DOHH2 (cell line): ENCODE data around the gene TMEM167A.

Source experiments
- H3F3A ChIP-seq: fragments of 200-600 bp; sonication (generic), shearing (Covaris generic); 2 replicates; pipeline ENCODE4 v1.6.0; 2016; ENCODE audit warnings: antibody characterized with exemption, mild to moderate bottlenecking; ENCODE audit not compliant: control insufficient read depth, insufficient read depth
- H3K27ac ChIP-seq: fragments of 200-600 bp; sonication (generic); 2 replicates; pipeline ENCODE4 v1.5.1; 2014; ENCODE audit warnings: low read depth, mild to moderate bottlenecking, low read length, moderate library complexity
- H3K27me3 ChIP-seq: fragments of 200-600 bp; sonication (generic); 2 replicates; pipeline ENCODE4 v1.6.1; 2014; ENCODE audit warnings: mild to moderate bottlenecking, low read length, mixed read lengths; ENCODE audit not compliant: control insufficient read depth
- H3K36me3 ChIP-seq: fragments of 200-600 bp; sonication (generic); 2 replicates; pipeline ENCODE4 v1.6.1; 2014; ENCODE audit warnings: mild to moderate bottlenecking, low read length, moderate library complexity, mixed read lengths; ENCODE audit not compliant: control insufficient read depth
- H3K4me1 ChIP-seq: fragments of 200-600 bp; sonication (generic); 2 replicates; pipeline ENCODE4 v1.6.1; 2014; ENCODE audit warnings: mild to moderate bottlenecking, low read length, mixed read lengths; ENCODE audit not compliant: control insufficient read depth
- H3K4me2 ChIP-seq: fragments of 200-600 bp; sonication (generic); 2 replicates; pipeline ENCODE4 v1.6.0; 2014; ENCODE audit warnings: mild to moderate bottlenecking, low read length, moderate library complexity
- H3K4me3 ChIP-seq: fragments of 200-600 bp; sonication (generic); 2 replicates; pipeline ENCODE4 v1.5.1; 2014; ENCODE audit warnings: mild to moderate bottlenecking, low read length, mixed read lengths
- H3K79me2 ChIP-seq: fragments of 200-600 bp; sonication (generic); 2 replicates; pipeline ENCODE4 v1.6.1; 2014; ENCODE audit warnings: mild to moderate bottlenecking, low read length, mixed read lengths; ENCODE audit not compliant: control insufficient read depth
- H3K9me2 ChIP-seq: fragments of 200-600 bp; sonication (generic); replicated peaks from 2 replicates; pipeline ENCODE4 v1.6.1; 2014; ENCODE audit warnings: mild to moderate bottlenecking, low read length, mixed read lengths; ENCODE audit not compliant: control insufficient read depth
- H3K9me3 ChIP-seq: fragments of 200-600 bp; sonication (generic); 2 replicates; pipeline ENCODE4 v1.6.1; 2014; ENCODE audit warnings: antibody characterized with exemption, low read length, mixed read lengths; ENCODE audit not compliant: control insufficient read depth, insufficient read depth
- H4K20me1 ChIP-seq: fragments of 200-600 bp; sonication (generic); 2 replicates; pipeline ENCODE4 v1.6.0; 2014; ENCODE audit warnings: low read depth, mild to moderate bottlenecking, antibody characterized with exemption, low read length, moderate library complexity; ENCODE audit not compliant: control insufficient read depth, insufficient read depth
- EZH2phosphoT487 ChIP-seq: fragments of 200-600 bp; sonication (generic); IDR thresholded peaks from 2 replicates; pipeline ENCODE4 v1.6.1; 2017; ENCODE audit warnings: borderline replicate concordance, mild to moderate bottlenecking, antibody characterized with exemption, low read length, moderate library complexity, mixed read lengths
- TF ChIP-seq, protein P1 (sequence below): fragments of 200-600 bp; sonication (generic); IDR thresholded peaks from one replicate; pipeline ENCODE4 v1.5.1; 2014; ENCODE audit warnings: antibody characterized with exemption, mild to moderate bottlenecking, low read depth, low read length; ENCODE audit not compliant: poor library complexity, severe bottlenecking

Gene TMEM167A

GRCh38 chr5:83099445-83099844, 22.3 kb upstream of the TMEM167A start:
- Histone ChIP-seq H3K79me2 (peaks cover 19% of the 10 kb centered on the region), H3F3A (no peaks in the 10 kb centered on the region), H3K4me3 (no peak overlapping the region), H3K9me2 (no peaks in the 10 kb centered on the region), H3K4me2 (no peak overlapping the region), H4K20me1 (no peaks in the 10 kb centered on the region), H3K27ac (no peak overlapping the region), H3K36me3 (no peaks in the 10 kb centered on the region), H3K9me3 (no peaks in the 10 kb centered on the region), H3K4me1 (no peaks in the 10 kb centered on the region), H3K27me3 (no peaks in the 10 kb centered on the region)
- TF ChIP-seq, protein P1, sequence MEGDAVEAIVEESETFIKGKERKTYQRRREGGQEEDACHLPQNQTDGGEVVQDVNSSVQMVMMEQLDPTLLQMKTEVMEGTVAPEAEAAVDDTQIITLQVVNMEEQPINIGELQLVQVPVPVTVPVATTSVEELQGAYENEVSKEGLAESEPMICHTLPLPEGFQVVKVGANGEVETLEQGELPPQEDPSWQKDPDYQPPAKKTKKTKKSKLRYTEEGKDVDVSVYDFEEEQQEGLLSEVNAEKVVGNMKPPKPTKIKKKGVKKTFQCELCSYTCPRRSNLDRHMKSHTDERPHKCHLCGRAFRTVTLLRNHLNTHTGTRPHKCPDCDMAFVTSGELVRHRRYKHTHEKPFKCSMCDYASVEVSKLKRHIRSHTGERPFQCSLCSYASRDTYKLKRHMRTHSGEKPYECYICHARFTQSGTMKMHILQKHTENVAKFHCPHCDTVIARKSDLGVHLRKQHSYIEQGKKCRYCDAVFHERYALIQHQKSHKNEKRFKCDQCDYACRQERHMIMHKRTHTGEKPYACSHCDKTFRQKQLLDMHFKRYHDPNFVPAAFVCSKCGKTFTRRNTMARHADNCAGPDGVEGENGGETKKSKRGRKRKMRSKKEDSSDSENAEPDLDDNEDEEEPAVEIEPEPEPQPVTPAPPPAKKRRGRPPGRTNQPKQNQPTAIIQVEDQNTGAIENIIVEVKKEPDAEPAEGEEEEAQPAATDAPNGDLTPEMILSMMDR = no peak
- TF ChIP-seq EZH2phosphoT487 = no peak

DNA sequence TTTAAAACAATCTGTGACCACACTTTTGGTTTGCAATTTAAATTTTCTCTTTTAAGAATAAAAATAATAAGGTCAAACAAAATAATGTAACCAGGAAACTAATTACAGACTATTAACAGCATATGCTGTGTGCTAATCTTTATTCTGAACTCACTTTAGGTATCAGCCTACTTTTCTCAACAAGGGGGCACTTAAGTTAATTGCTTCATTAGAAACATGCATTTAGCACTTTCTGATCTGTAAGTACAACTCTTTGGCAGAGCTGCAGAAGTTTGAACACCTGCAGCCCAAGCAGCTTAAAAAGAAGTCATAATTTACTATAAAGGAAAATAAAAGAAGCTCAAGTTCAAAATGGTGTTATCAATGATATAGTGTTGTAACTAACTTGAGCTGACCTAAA, 21.8 kb upstream of the TMEM167A start:
- no peaks in the 10 kb centered on the region for H3K9me2 ChIP-seq
- H3F3A ChIP-seq = no peaks in the 10 kb centered on the region
- H3K4me1 ChIP-seq = no peaks in the 10 kb centered on the region
- TF ChIP-seq EZH2phosphoT487 = no peak
- TF ChIP-seq, protein P1 = no peak
- no peak overlapping the region for H3K27ac ChIP-seq
- H3K27me3 ChIP-seq = no peaks in the 10 kb centered on the region
- no peaks in the 10 kb centered on the region for H4K20me1 ChIP-seq
- no peak overlapping the region for H3K4me2 ChIP-seq
- no peak overlapping the region for H3K4me3 ChIP-seq
- peaks cover 19% of the 10 kb centered on the region for H3K79me2 ChIP-seq
- no peaks in the 10 kb centered on the region for H3K36me3 ChIP-seq
- no peaks in the 10 kb centered on the region for H3K9me3 ChIP-seq

DNA sequence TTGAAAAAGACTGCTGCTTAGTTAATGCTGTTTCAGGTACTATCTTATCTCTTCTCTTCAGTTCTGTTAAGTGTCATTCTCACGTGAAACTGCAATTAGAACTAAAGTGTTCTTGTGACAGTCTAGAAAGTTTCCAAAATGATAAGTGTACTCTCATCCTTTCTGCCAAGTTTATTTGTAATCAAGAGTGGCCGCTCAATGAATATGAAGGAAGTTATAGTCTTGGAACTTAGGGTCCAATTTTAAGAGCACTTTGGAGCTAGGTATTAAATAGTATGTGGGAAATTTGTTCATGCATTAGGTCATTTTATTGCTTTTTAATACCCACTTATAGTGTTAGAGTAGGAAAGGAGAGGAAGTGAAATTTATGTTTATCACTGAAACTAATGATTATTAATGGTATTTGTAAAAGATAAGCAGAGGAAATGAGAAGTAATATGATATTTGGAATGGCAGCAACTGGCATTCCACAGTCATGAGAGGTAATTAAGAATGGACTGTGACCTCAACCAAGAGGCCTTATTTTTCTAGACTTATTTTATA, 20.6 kb upstream of the TMEM167A start:
- H3K9me3 ChIP-seq = peaks cover 3% of the 10 kb centered on the region; the same call in 1 of the 2 replicates
- no peak overlapping the region for H3K27ac ChIP-seq
- H3K9me2 ChIP-seq = no peaks in the 10 kb centered on the region
- no peak for TF ChIP-seq EZH2phosphoT487
- TF ChIP-seq, protein P1 = no peak
- no peaks in the 10 kb centered on the region for H3F3A ChIP-seq
- peaks cover 18% of the 10 kb centered on the region for H3K79me2 ChIP-seq
- H4K20me1 ChIP-seq = no peaks in the 10 kb centered on the region
- H3K36me3 ChIP-seq = no peaks in the 10 kb centered on the region
- no peak overlapping the region for H3K4me3 ChIP-seq
- H3K27me3 ChIP-seq = no peaks in the 10 kb centered on the region
- H3K4me1 ChIP-seq = peaks cover 2% of the 10 kb centered on the region; the same call in 1 of the 2 replicates
- H3K4me2 ChIP-seq = no peak overlapping the region
